GM23338 (cell line): ENCODE results near the gene FGF21.

Source experiments
- CREB1 ChIP-seq: fragments of 250-450 bp; sonication (Bioruptor Pico); IDR thresholded peaks from 2 replicates; pipeline ENCODE4 v1.5.0; 2020; ENCODE audit warnings: low read depth, mild to moderate bottlenecking, moderate library complexity
- EZH2 ChIP-seq: fragments of 200-600 bp; sonication (generic); IDR thresholded peaks from one replicate; pipeline ENCODE4 v1.8.0; 2017; ENCODE audit warnings: antibody characterized with exemption, mild to moderate bottlenecking, low read depth; ENCODE audit not compliant: unreplicated experiment
- EZH2phosphoT487 ChIP-seq: fragments of 200-600 bp; sonication (generic); IDR thresholded peaks from one replicate; pipeline ENCODE4 v1.8.1; 2018; ENCODE audit warnings: antibody characterized with exemption; ENCODE audit not compliant: unreplicated experiment
- JUNB ChIP-seq: IDR thresholded peaks from one replicate; pipeline ENCODE4 v1.6.1; 2016; ENCODE audit warnings: antibody characterized with exemption; ENCODE audit not compliant: unreplicated experiment
- NANOG ChIP-seq: IDR thresholded peaks from 2 replicates; pipeline ENCODE4 v1.6.1; 2016; ENCODE audit warnings: antibody characterized with exemption, borderline replicate concordance
- POLR2AphosphoS5 ChIP-seq: IDR thresholded peaks from 2 replicates; pipeline ENCODE4 v1.6.1; 2016; ENCODE audit warnings: antibody characterized with exemption, low read depth
- REST ChIP-seq: IDR thresholded peaks from one replicate; pipeline ENCODE4 v1.6.1; 2018; ENCODE audit warnings: antibody characterized with exemption; ENCODE audit not compliant: unreplicated experiment
- STAT1 ChIP-seq: IDR thresholded peaks from one replicate; pipeline ENCODE4 v1.6.1; 2016; ENCODE audit warnings: antibody characterized with exemption; ENCODE audit not compliant: unreplicated experiment
- ZNF114 ChIP-seq: fragments of 250-450 bp; sonication (Bioruptor Pico); IDR thresholded peaks from 2 replicates; pipeline ENCODE4 v1.5.0; 2020; ENCODE audit warnings: mild to moderate bottlenecking, moderate library complexity
- ZNF331 ChIP-seq: fragments of 250-450 bp; sonication (Bioruptor Pico); IDR thresholded peaks from 2 replicates; pipeline ENCODE4 v1.5.0; 2020; ENCODE audit warnings: low read depth, mild to moderate bottlenecking, moderate library complexity
- TF ChIP-seq, protein P1 (sequence below), 2 experiments: fragments of 200-600 bp in 1 of 2; sonication (generic) in 1 of 2; conservative IDR thresholded peaks; 2 replicates each; pipeline versions ENCODE4 v1.5.1 to v1.6.1; 2016 to 2017; ENCODE audit warnings: antibody characterized with exemption in 2 of 2, low read depth in 2 of 2, mild to moderate bottlenecking in 2 of 2, moderate library complexity in 1 of 2
- TF ChIP-seq, protein P2 (sequence below): IDR thresholded peaks from 2 replicates; pipeline ENCODE4 v1.6.1; 2016; ENCODE audit warnings: antibody characterized with exemption

DNA sequence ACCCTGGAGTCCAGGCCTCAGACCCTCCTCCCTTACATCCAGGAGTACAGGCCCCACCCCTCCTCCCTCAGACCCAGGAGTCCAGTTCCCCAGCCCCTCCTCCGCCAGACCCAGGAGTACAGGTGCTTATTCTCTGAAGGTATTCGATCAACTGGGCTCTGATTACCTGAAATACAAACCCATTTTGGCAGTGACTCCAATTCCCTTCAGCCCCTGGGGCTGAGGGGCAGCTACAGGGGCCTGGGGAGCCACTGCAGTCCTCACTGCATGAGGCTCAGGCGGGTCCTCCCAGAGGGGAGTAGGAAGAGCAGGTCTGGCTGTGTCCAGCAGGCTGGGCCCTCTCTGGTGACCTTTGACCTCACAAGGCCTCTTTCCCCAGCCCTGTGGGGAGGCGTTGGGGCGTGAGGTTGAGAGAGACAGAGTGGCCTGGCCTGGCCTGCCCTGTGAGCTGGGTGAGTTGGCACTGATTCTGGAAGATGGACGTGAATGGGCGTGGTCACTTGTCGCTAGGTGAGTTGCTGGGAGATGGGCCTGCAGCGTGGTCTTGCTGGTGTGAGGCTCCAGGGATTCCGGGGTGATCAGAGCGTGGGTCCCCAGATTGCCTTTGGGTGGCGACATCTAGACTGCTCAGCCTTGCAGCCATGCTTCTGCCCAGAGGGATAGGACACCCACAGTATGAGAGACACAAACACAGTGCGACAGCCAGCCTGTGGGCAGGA lies 52.4 kb downstream of the FGF21 start:
- TF ChIP-seq, protein P1, sequence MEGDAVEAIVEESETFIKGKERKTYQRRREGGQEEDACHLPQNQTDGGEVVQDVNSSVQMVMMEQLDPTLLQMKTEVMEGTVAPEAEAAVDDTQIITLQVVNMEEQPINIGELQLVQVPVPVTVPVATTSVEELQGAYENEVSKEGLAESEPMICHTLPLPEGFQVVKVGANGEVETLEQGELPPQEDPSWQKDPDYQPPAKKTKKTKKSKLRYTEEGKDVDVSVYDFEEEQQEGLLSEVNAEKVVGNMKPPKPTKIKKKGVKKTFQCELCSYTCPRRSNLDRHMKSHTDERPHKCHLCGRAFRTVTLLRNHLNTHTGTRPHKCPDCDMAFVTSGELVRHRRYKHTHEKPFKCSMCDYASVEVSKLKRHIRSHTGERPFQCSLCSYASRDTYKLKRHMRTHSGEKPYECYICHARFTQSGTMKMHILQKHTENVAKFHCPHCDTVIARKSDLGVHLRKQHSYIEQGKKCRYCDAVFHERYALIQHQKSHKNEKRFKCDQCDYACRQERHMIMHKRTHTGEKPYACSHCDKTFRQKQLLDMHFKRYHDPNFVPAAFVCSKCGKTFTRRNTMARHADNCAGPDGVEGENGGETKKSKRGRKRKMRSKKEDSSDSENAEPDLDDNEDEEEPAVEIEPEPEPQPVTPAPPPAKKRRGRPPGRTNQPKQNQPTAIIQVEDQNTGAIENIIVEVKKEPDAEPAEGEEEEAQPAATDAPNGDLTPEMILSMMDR (conservative IDR thresholded peaks at IDR 0.05; ENCODE audit: low read depth in 2 of 2) = peak; percentile 31 to 60; a peak in 3 of 4 replicates
- TF ChIP-seq POLR2AphosphoS5 (no peak), REST (no peak), EZH2phosphoT487 (no peak), ZNF331 (CRISPR knock-in tag) (no peak), CREB1 (CRISPR knock-in tag) (no peak), EZH2 (no peak), STAT1 (no peak), NANOG (no peak), JUNB (no peak), ZNF114 (CRISPR knock-in tag) (no peak)
- TF ChIP-seq, protein P2, sequence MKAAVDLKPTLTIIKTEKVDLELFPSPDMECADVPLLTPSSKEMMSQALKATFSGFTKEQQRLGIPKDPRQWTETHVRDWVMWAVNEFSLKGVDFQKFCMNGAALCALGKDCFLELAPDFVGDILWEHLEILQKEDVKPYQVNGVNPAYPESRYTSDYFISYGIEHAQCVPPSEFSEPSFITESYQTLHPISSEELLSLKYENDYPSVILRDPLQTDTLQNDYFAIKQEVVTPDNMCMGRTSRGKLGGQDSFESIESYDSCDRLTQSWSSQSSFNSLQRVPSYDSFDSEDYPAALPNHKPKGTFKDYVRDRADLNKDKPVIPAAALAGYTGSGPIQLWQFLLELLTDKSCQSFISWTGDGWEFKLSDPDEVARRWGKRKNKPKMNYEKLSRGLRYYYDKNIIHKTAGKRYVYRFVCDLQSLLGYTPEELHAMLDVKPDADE = no peak
